C4-2B (cell line): ENCODE results near the gene ARL10.

ENCODE experiments used
- CTCF ChIP-seq: fragments of 450-650 bp; conservative IDR thresholded peaks from 2 replicates; pipeline ENCODE4 v1.5.1; 2017; ENCODE audit warnings: mild to moderate bottlenecking
- ZFX ChIP-seq: fragments of 450-650 bp; IDR thresholded peaks from 2 replicates; pipeline ENCODE4 v1.6.1; 2017

DNA sequence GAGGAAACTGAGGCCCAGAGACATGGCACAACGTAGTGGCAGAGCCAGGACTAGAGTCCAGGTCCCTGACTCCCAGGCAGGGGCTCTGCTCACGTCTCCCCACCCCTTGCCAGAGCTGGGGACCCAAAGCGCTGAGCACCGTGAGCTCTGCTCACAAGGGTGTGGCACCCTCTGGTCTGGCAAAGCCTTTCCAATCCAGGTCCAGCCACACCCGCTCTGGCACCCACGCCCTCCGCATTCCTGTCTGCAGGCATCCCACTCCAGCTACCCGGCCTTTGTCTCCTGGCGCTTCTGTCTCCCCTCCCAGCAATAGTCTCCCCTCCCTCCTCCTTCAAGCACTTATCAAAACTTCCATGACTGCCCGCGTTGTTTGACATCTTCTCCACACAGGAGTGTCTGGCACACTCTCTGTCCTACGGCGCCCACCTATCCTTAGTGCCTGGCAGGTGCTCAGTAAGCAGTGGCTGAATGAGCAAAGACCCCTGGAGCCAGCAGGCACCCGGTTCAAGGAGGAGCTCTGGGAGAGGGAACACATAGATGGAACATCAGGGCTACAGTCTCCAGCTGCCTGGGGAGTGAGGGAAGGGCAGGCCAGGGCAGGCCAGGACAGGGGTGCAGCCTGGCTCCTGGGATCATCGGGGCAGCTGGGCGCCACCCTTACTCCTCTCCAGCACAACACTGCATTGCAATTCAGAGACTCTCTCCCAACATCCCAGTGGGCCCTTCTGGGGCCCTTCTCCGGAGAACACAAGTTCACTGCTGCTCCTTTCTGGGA lies 35.3 kb downstream of the ARL10 start:
- no peak for TF ChIP-seq CTCF
- no peak for TF ChIP-seq ZFX
